Progenitor cell of endocrine pancreas (in vitro differentiated cells): Measurements from ENCODE around the gene BSN. TPM values are rescaled to one million over a fixed set of nuclear protein-coding genes. Genes with fewer than 3 reads are reported as not detected.

Experiments
- DNase-seq: peaks from one replicate; pipeline ENCODE4 v3.0.0; 2021; ENCODE audit warnings: low spot score; ENCODE audit not compliant: unreplicated experiment
- H3K27ac Mint-ChIP-seq: 2 replicates; pipeline ENCODE4 v1.8.0; 2021; ENCODE audit warnings: mild to moderate bottlenecking, moderate library complexity, mixed read lengths
- H3K27me3 Mint-ChIP-seq: 2 replicates; pipeline ENCODE4 v1.8.0; 2021; ENCODE audit warnings: mixed read lengths
- H3K36me3 Mint-ChIP-seq: 2 replicates; pipeline ENCODE4 v1.8.0; 2022; ENCODE audit warnings: mixed read lengths; ENCODE audit not compliant: insufficient read depth
- H3K4me1 Mint-ChIP-seq: 2 replicates; pipeline ENCODE4 v1.8.0; 2021; ENCODE audit warnings: low read depth, mixed read lengths
- H3K4me3 Mint-ChIP-seq: 2 replicates; pipeline ENCODE4 v1.8.0; 2021; ENCODE audit warnings: low read depth, mild to moderate bottlenecking, moderate library complexity, mixed read lengths
- H3K9me3 Mint-ChIP-seq: 2 replicates; pipeline ENCODE4 v1.8.0; 2021; ENCODE audit warnings: low read depth, mixed read lengths
- total RNA-seq: library from RNA; stranded (reverse); gene quantifications from 2 replicates; pipeline ENCODE4 v1.2.1, GENCODE V29; 2021
- TF ChIP-seq, protein P1 (sequence below): fragments of 200-600 bp; sonication (generic); IDR thresholded peaks from one replicate; pipeline ENCODE4 v1.5.0; 2021; ENCODE audit warnings: antibody characterized with exemption, mild to moderate bottlenecking; ENCODE audit not compliant: unreplicated experiment

Gene BSN
- total RNA-seq, 1 donor from 2014 or later, result 3.8 TPM

DNA sequence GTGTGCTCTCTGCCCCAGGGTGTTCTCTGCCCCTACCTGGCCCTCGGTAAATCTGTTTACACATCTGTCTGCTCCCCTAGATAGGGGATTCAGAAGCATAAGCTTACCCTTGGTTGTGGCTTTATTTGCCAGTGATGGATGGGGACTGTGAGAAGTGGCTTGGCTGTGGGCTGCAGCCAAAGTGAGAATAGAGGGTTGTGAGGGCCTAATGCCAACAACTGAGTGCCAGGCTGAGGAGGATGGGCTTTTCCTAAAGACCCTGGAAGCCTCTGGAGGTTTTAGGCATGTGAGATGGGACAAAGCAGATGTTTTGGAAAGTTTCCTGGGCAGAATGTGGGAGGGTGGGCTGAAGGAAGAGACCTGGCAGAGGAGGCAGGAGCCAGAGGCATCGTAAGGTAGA lies 104.4 kb downstream of the BSN start:
- H3K4me1 Mint-ChIP-seq, result peaks cover 6% of the 10 kb centered on the region
- no peak for DNase-seq
- TF ChIP-seq, protein P1, sequence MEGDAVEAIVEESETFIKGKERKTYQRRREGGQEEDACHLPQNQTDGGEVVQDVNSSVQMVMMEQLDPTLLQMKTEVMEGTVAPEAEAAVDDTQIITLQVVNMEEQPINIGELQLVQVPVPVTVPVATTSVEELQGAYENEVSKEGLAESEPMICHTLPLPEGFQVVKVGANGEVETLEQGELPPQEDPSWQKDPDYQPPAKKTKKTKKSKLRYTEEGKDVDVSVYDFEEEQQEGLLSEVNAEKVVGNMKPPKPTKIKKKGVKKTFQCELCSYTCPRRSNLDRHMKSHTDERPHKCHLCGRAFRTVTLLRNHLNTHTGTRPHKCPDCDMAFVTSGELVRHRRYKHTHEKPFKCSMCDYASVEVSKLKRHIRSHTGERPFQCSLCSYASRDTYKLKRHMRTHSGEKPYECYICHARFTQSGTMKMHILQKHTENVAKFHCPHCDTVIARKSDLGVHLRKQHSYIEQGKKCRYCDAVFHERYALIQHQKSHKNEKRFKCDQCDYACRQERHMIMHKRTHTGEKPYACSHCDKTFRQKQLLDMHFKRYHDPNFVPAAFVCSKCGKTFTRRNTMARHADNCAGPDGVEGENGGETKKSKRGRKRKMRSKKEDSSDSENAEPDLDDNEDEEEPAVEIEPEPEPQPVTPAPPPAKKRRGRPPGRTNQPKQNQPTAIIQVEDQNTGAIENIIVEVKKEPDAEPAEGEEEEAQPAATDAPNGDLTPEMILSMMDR, result no peak
- H3K27ac Mint-ChIP-seq, result no peak overlapping the region
- H3K4me3 Mint-ChIP-seq, result no peak overlapping the region
- no peaks in the 10 kb centered on the region for H3K9me3 Mint-ChIP-seq
- H3K36me3 Mint-ChIP-seq, result no peaks in the 10 kb centered on the region
- H3K27me3 Mint-ChIP-seq, result no peaks in the 10 kb centered on the region

DNA sequence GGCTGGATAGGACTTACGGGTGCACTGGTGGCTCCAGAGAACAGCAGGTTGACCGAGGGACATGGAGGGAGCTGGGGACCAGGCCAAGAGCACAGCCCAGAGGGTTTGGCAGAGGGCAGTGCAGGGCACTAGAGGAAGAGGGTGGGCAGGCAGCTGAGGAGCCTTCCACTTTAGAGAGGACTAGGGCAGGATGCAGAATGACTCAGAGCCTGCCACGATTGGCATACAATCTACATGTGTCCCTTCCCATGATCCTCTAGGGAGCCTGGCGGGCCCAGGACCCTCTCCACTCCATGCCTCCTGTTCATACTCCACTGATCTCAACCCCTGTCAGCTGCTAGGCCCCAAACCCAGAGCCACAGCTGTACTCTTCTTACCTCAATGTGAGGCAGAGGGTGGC lies 105.5 kb downstream of the BSN start:
- H3K27me3 Mint-ChIP-seq, result no peaks in the 10 kb centered on the region
- peaks cover 6% of the 10 kb centered on the region for H3K4me1 Mint-ChIP-seq
- H3K36me3 Mint-ChIP-seq, result no peaks in the 10 kb centered on the region
- no peak for DNase-seq
- H3K27ac Mint-ChIP-seq, result no peak overlapping the region
- TF ChIP-seq, protein P1, result no peak
- H3K9me3 Mint-ChIP-seq, result no peaks in the 10 kb centered on the region
- H3K4me3 Mint-ChIP-seq, result no peak overlapping the region

DNA sequence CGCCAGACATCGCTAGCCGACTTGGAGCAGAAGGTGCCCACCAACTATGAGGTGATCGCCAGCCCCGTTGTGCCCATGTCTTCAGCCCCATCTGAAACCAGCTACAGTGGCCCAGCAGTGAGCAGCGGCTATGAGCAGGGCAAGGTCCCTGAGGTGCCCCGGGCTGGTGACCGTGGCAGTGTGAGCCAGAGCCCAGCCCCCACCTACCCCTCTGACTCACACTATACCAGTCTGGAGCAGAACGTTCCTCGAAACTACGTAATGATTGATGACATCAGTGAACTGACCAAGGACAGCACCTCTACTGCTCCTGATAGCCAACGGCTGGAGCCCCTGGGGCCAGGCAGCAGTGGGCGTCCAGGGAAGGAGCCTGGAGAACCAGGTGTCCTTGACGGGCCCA lies 107.0 kb downstream of the BSN start:
- Mint-ChIP-seq H3K27ac (no peak overlapping the region), H3K27me3 (no peaks in the 10 kb centered on the region), H3K9me3 (no peaks in the 10 kb centered on the region), H3K4me1 (peaks cover 6% of the 10 kb centered on the region), H3K4me3 (no peak overlapping the region), H3K36me3 (no peaks in the 10 kb centered on the region)
- DNase-seq, result no peak
- TF ChIP-seq, protein P1, result no peak

DNA sequence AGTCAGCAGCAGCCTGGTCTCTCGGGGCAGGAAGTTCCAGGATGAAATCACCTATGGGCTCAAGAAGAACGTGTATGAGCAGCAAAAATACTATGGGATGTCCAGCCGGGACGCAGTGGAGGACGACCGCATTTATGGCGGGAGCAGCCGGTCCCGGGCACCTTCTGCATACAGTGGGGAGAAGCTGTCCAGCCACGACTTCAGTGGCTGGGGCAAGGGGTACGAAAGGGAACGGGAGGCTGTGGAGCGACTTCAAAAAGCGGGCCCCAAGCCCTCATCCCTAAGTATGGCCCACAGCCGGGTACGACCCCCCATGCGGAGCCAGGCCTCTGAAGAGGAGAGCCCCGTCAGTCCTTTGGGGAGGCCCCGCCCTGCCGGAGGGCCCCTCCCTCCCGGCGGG lies 107.7 kb downstream of the BSN start:
- H3K27me3 Mint-ChIP-seq, result no peaks in the 10 kb centered on the region
- TF ChIP-seq, protein P1, result no peak
- no peak for DNase-seq
- no peaks in the 10 kb centered on the region for H3K36me3 Mint-ChIP-seq
- no peak overlapping the region for H3K27ac Mint-ChIP-seq
- H3K4me1 Mint-ChIP-seq, result peaks cover 8% of the 10 kb centered on the region
- no peaks in the 10 kb centered on the region for H3K9me3 Mint-ChIP-seq
- no peak overlapping the region for H3K4me3 Mint-ChIP-seq

DNA sequence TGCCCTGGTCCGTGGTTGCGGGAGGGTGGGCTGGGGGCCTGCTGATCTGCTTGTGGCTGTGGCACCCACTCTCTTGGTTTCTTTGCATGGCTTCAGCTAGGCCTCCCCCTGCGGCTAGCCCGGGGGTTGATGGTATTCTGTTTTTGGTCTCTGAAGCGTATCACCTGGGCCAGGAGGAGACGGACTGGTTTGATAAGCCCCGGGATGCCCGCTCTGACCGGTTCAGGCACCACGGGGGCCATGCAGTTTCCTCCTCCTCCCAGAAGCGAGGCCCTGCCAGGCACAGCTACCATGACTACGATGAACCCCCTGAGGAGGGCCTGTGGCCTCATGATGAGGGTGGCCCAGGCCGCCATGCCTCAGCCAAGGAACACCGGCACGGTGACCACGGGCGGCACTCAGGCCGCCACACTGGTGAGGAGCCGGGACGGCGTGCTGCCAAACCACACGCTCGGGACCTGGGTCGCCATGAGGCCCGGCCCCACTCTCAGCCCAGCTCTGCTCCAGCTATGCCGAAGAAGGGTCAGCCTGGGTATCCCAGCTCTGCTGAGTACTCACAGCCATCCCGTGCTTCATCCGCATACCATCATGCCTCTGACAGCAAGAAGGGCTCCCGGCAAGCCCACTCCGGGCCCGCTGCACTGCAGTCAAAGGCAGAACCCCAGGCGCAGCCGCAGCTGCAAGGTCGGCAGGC lies 108.6 kb downstream of the BSN start:
- DNase-seq, result no peak
- Mint-ChIP-seq H3K4me1 (peaks cover 8% of the 10 kb centered on the region), H3K27me3 (no peaks in the 10 kb centered on the region), H3K9me3 (no peaks in the 10 kb centered on the region), H3K4me3 (no peak overlapping the region), H3K36me3 (no peaks in the 10 kb centered on the region), H3K27ac (no peak overlapping the region)
- TF ChIP-seq, protein P1, result no peak
